SKM-1 (cell line): ENCODE data around the gene CNN1.
"Not testable (repeated sequence)": the region's sequence is repeated elsewhere in the genome, so short reads cannot be mapped to it uniquely, and the experiment has no call there.

Experiments
- DNase-seq: peaks from one replicate; lab custom pipeline; 2025; ENCODE audit not compliant: unreplicated experiment; lab: John Stamatoyannopoulos, UW

The CNN1 gene

DNA sequence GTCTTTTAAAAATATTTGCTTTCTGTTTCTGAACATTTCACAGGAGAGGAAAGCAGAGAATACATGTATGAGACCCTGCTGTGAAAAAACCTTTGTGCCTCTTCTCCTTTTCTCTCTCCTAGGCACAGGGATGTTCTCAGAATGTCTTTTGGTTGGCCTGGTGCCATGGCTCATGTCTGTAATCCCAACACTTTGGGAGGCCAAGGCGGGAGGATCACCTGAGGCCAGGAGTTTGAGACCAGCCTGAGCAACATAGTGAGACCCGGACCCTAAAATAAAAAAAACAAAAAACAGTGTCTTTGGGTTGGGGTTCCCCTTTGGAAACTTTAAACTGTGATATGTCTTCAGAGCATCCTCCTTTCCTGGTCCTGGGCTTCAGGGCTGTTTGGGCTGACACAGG, 60.1 kb downstream of the CNN1 start:
- no peak for DNase-seq

DNA sequence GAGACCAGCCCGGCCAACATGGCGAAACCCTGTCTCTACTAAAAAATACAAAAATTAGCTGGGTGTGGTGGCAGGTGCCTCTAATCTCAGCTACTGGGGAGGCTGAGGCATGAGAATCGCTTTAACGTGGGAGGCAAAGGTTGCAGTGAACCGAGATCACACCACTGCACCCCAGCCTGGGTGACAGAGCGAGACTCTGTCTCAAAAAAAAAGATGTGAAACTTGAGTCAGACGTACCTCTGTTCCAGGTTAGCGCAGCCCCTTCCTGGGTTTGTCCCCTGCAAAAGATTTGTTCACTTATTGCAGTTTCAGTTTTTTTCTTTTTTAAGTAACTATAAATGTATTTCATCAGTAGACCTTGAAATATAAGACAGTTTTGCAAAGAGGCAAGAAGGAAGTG, 61.1 kb downstream of the CNN1 start:
- DNase-seq, result not testable (repeated sequence)
